ENCODE results near the gene ARL15.

- TF ChIP-seq CTCF (IDR thresholded peaks at IDR 0.05; ENCODE audit: low read depth, low read length, missing input control) (no peak), ATF3 (IDR thresholded peaks at IDR 0.05) (no peak), SP1 (IDR thresholded peaks at IDR 0.05) (no peak), HNF4A (conservative IDR thresholded peaks at IDR 0.05) (no peak), TAF1 (conservative IDR thresholded peaks at IDR 0.05) (no peak), GABPA (IDR thresholded peaks at IDR 0.05 in 1 of 2, conservative IDR thresholded peaks at IDR 0.05 in 1 of 2) (no peak), FOXA2 (IDR thresholded peaks at IDR 0.05) (no peak), REST (IDR thresholded peaks at IDR 0.05) (no peak), JUND (IDR thresholded peaks at IDR 0.05) (no peak), YY1 (IDR thresholded peaks at IDR 0.05) (no peak), RAD21 (IDR thresholded peaks at IDR 0.05) (no peak), MAX (IDR thresholded peaks at IDR 0.05) (no peak), EGR1 (IDR thresholded peaks at IDR 0.05; ENCODE audit: low read depth in 2 of 2) (no peak)
These were observed 95.1 kb downstream of the ARL15 start for GRCh38 chr5:54215233-54215736.

Measured in liver (tissue), 3 donors.